ENCODE measurements around the gene POLE. TPM values are rescaled to one million over a fixed set of nuclear protein-coding genes. Genes with fewer than 3 reads are reported as not detected.

POLE gene
- total and polyA plus RNA-seq, 9 of the 15 experiments (the other 6 are each of a cell fraction or from before 2014, with no cell fraction given), result 2.4 to 154 (median 49.6) TPM

GRCh38 chr12:132637811-132638210 is 49.3 kb downstream of the POLE start:
- no peak overlapping the region for H2AFZ ChIP-seq (ENCODE audit: low read depth, low read length)
- DNase-seq (ENCODE audit: extremely low read depth in 1 of 4, low spot score in 3 of 4) (no peak), ATAC-seq (no peak), FAIRE-seq (no peak)
- ChIA-PET POLR2A (interaction anchor here (0.8 kb wide), 1 partner anchor 21 kb away, joined by 3 read pairs; no protein-coding TSS in a partner anchor), CTCF (ENCODE audit: low intra/inter-chr PET ratio) (no interaction called here)
- no peak overlapping the region for H3K9ac ChIP-seq (ENCODE audit: insufficient read depth in 1 of 2, low read depth in 2 of 2, low read length in 2 of 2)
- no peaks in the 10 kb centered on the region; the same call in 2 of the 3 replicates for H3K79me2 ChIP-seq (ENCODE audit: control insufficient read depth, insufficient read depth, low read length)
- TF ChIP-seq ZNF699 (CRISPR knock-in tag; IDR thresholded peaks at IDR 0.05; ENCODE audit: insufficient replicate concordance) (no peak), POLR2G (IDR thresholded peaks at IDR 0.05; ENCODE audit: low read depth, low read length) (0 out of 2 replicates have a peak, but pooled peaks have one; percentile 14), CSDE1 (IDR thresholded peaks at IDR 0.05) (no peak)
- H4K20me1 ChIP-seq (replicated peaks; ENCODE audit: control insufficient read depth, insufficient read depth, low read length), result peaks cover 10% of the 10 kb centered on the region; the same call in 1 of the 2 replicates
- H3K9me1 ChIP-seq (ENCODE audit: control insufficient read depth, insufficient read depth, low read length), result peaks cover 3% of the 10 kb centered on the region
- H3K4me2 ChIP-seq (ENCODE audit: insufficient read depth, low read length), result no peak overlapping the region
- in situ Hi-C loops (cut with MboI) (no loop called here), intact Hi-C loops (cut with micrococcal nuclease) (no loop called here)
- H3K36me3 ChIP-seq (ENCODE audit: control insufficient read depth, insufficient read depth, low read length), result peaks cover 98% of the 10 kb centered on the region
- WGBS (ENCODE audit: insufficient coverage, low coverage, missing lambda C conversion rate), result 96% methylated on average over 18 of the region's 18 CpGs
- H3K27ac ChIP-seq (ENCODE audit: extremely low read depth, low read depth, low read length), result no peak overlapping the region
- H3K4me1 ChIP-seq (replicated peaks in 1 of 2; ENCODE audit: control insufficient read depth in 2 of 2, insufficient read depth in 2 of 2, low read length in 2 of 2), result peaks cover 0 to 9% of the 10 kb centered on the region in 2 experiments; a peak in 2 of 5 replicates
- no TSS peak for BruUV-seq (replicated peaks)
- H3K4me3 ChIP-seq, result no peak overlapping the region
- no peaks in the 10 kb centered on the region for H3K9me3 ChIP-seq (replicated peaks; ENCODE audit: control insufficient read depth, insufficient read depth, low read depth, low read length)
- no peaks in the 10 kb centered on the region for H3K27me3 ChIP-seq (ENCODE audit: control insufficient read depth in 2 of 2, insufficient read depth in 2 of 2, low read length in 2 of 2)

GRCh38 chr12:132635076-132635955 is 51.8 kb downstream of the POLE start:
- no peak overlapping the region for H3K27ac ChIP-seq (ENCODE audit: extremely low read depth, low read depth, low read length)
- no peak overlapping the region for H3K9ac ChIP-seq (ENCODE audit: insufficient read depth in 1 of 2, low read depth in 2 of 2, low read length in 2 of 2)
- no peak overlapping the region for H2AFZ ChIP-seq (ENCODE audit: low read depth, low read length)
- no peak for FAIRE-seq
- no peaks in the 10 kb centered on the region; the same call in 2 of the 3 replicates for H3K79me2 ChIP-seq (ENCODE audit: control insufficient read depth, insufficient read depth, low read length)
- in situ Hi-C loops (cut with MboI) (no loop called here), intact Hi-C loops (cut with micrococcal nuclease) (no loop called here)
- no peak for DNase-seq (ENCODE audit: extremely low read depth in 1 of 4, low spot score in 3 of 4)
- H3K4me3 ChIP-seq, result no peak overlapping the region
- H3K27me3 ChIP-seq (ENCODE audit: control insufficient read depth in 2 of 2, insufficient read depth in 2 of 2, low read length in 2 of 2), result no peaks in the 10 kb centered on the region
- CTCF ChIA-PET (ENCODE audit: low intra/inter-chr PET ratio), result no interaction called here
- ATAC-seq, result no peak
- POLR2A ChIA-PET, result interaction anchor here (0.6 to 1.0 kb wide), 2 partner anchors 10 to 118 kb away, joined by 3 read pairs; no protein-coding TSS in a partner anchor
- H3K4me1 ChIP-seq (replicated peaks in 1 of 2; ENCODE audit: control insufficient read depth in 2 of 2, insufficient read depth in 2 of 2, low read length in 2 of 2), result 0 out of 5 replicates have a peak, but pooled peaks cover 0 to 3% of the 10 kb centered on the region in 2 experiments
- peaks cover 98% of the 10 kb centered on the region for H3K36me3 ChIP-seq (ENCODE audit: control insufficient read depth, insufficient read depth, low read length)
- peaks cover 3% of the 10 kb centered on the region for H3K9me1 ChIP-seq (ENCODE audit: control insufficient read depth, insufficient read depth, low read length)
- no TSS peak for BruUV-seq (replicated peaks)
- H3K4me2 ChIP-seq (ENCODE audit: insufficient read depth, low read length), result no peak overlapping the region
- H4K20me1 ChIP-seq (replicated peaks; ENCODE audit: control insufficient read depth, insufficient read depth, low read length), result peaks cover 6% of the 10 kb centered on the region; the same call in 1 of the 2 replicates
- 92% methylated on average over 19 of the region's 29 CpGs for WGBS (ENCODE audit: insufficient coverage, low coverage, missing lambda C conversion rate)
- H3K9me3 ChIP-seq (replicated peaks; ENCODE audit: control insufficient read depth, insufficient read depth, low read depth, low read length), result no peaks in the 10 kb centered on the region
- TF ChIP-seq SMARCA5 (IDR thresholded peaks at IDR 0.05) (no peak), CHCHD3 (CRISPR knock-in tag; IDR thresholded peaks at IDR 0.05) (no peak), ZNF277 (CRISPR knock-in tag; IDR thresholded peaks at IDR 0.05; ENCODE audit: borderline replicate concordance) (no peak), ZBTB12 (CRISPR knock-in tag; IDR thresholded peaks at IDR 0.05) (no peak), ELF4 (CRISPR knock-in tag; IDR thresholded peaks at IDR 0.05) (no peak), PTRF (tag; IDR thresholded peaks at IDR 0.05) (no peak), KDM1A (IDR thresholded peaks at IDR 0.05) (no peak), KLF16 (IDR thresholded peaks at IDR 0.05) (no peak), SLC30A9 (CRISPR knock-in tag; IDR thresholded peaks at IDR 0.05) (no peak), BRD9 (IDR thresholded peaks at IDR 0.05; ENCODE audit: low read depth, partially characterized antibody) (no peak)
